CD8-positive, alpha-beta memory T cell (primary cell): ENCODE data around the gene OR52N5. TPM values are rescaled to one million over a fixed set of nuclear protein-coding genes. Genes with fewer than 3 reads are reported as not detected.

Source experiments
- CTCF ChIA-PET: fragments of 350-600 bp; sonication (Branson Sonifier 250); formaldehyde crosslinking; loops from one replicate; lab custom pipeline; 2021; ENCODE audit warnings: antibody characterized with exemption; lab: Charles Lee
- POLR2A ChIA-PET: fragments of 350-600 bp; sonication (Branson Sonifier 250); formaldehyde crosslinking; loops from one replicate; lab custom pipeline; 2021; ENCODE audit warnings: antibody characterized with exemption; lab: Charles Lee
- DNase-seq, 5 donors: peaks; one replicate each; pipeline versions ENCODE4 v3.0.0 to v3.0.0-alpha.2; 2020 to 2022; ENCODE audit warnings: mixed read lengths in 1 of 5
- H3K27ac ChIP-seq: one replicate; pipeline ENCODE4 v1.7.0; 2013; ENCODE audit warnings: low read depth, mild to moderate bottlenecking, low read length, moderate library complexity
- H3K27me3 ChIP-seq: 2 replicates; pipeline ENCODE4 v1.7.0; 2013; ENCODE audit warnings: low read length, mild to moderate bottlenecking; ENCODE audit not compliant: insufficient read depth, poor library complexity, severe bottlenecking
- H3K36me3 ChIP-seq: 2 replicates; pipeline ENCODE4 v1.7.0; 2013; ENCODE audit warnings: mild to moderate bottlenecking, low read length, moderate library complexity; ENCODE audit not compliant: insufficient read depth
- H3K4me1 ChIP-seq: 2 replicates; pipeline ENCODE4 v1.7.0; 2013; ENCODE audit warnings: mild to moderate bottlenecking, low read length, moderate library complexity; ENCODE audit not compliant: insufficient read depth
- H3K4me3 ChIP-seq: 2 replicates; pipeline ENCODE4 v1.7.0; 2013; ENCODE audit warnings: mild to moderate bottlenecking, low read length
- H3K9me3 ChIP-seq: 2 replicates; pipeline ENCODE4 v1.7.0; 2013; ENCODE audit warnings: mild to moderate bottlenecking, low read length
- H3K27ac Mint-ChIP-seq, 8 donors: one replicate each; pipeline ENCODE4 v1.8.0; 2020 to 2021; ENCODE audit warnings: mixed read lengths in 8 of 8, mild to moderate bottlenecking in 6 of 8, inconsistent platforms in 3 of 8, moderate library complexity in 3 of 8
- H3K27me3 Mint-ChIP-seq, 2 donors: one replicate each; pipeline ENCODE4 v1.8.0; 2020 to 2021; ENCODE audit warnings: mixed read lengths in 2 of 2, mild to moderate bottlenecking in 1 of 2, moderate library complexity in 1 of 2
- H3K36me3 Mint-ChIP-seq, 3 donors: one replicate each; pipeline ENCODE4 v1.8.0; 2020 to 2021; ENCODE audit warnings: mixed read lengths in 3 of 3, inconsistent platforms in 1 of 3, mild to moderate bottlenecking in 1 of 3
- H3K4me1 Mint-ChIP-seq, 3 donors: one replicate each; pipeline ENCODE4 v1.8.0; 2020 to 2021; ENCODE audit warnings: mixed read lengths in 3 of 3, inconsistent platforms in 1 of 3, mild to moderate bottlenecking in 1 of 3
- H3K4me3 Mint-ChIP-seq, 7 donors: one replicate each; pipeline ENCODE4 v1.8.0; 2020 to 2021; ENCODE audit warnings: mixed read lengths in 7 of 7, mild to moderate bottlenecking in 6 of 7, moderate library complexity in 4 of 7, inconsistent platforms in 2 of 7
- H3K9me3 Mint-ChIP-seq, 5 donors: one replicate each; pipeline ENCODE4 v1.8.0; 2020 to 2022; ENCODE audit warnings: mixed read lengths in 5 of 5, mild to moderate bottlenecking in 3 of 5, moderate library complexity in 2 of 5, inconsistent platforms in 1 of 5
- polyA plus RNA-seq: library from polyadenylated mRNA; unstranded; fragments of 300-500 nt; fragmentation: Illumina TruSeq; gene quantifications from one replicate; pipeline ENCODE4 v1.2.3, GENCODE V29; 2021
- total RNA-seq, 2 experiments: library from RNA; stranded (reverse); gene quantifications; one replicate each; pipeline ENCODE4 v1.2.3, GENCODE V29; 2021

The OR52N5 gene
- total and polyA plus RNA-seq, 3 experiments from 2014 or later: not detected

GRCh38 chr11:5807580-5807979 is 24.4 kb upstream of the OR52N5 start:
- Histone ChIP-seq H3K27me3 (peaks cover 5% of the 10 kb centered on the region), H3K27ac (no peak overlapping the region), H3K9me3 (no peaks in the 10 kb centered on the region), H3K4me3 (no peak overlapping the region), H3K36me3 (no peaks in the 10 kb centered on the region), H3K4me1 (no peaks in the 10 kb centered on the region)
- Mint-ChIP-seq H3K27ac (no peak overlapping the region), H3K4me3 (peak overlapping the region in 1 of 7 donors; percentile 83), H3K9me3 (peaks cover 0 to 12% (median 6%) of the 10 kb centered on the region in 5 donors), H3K4me1 (peaks cover 9 to 13% (median 12%) of the 10 kb centered on the region in 3 donors), H3K36me3 (peaks cover 0 to 1% (median 0%) of the 10 kb centered on the region in 3 donors), H3K27me3 (peaks cover 20 to 23% of the 10 kb centered on the region in 2 donors)
- DNase-seq: no peak
- ChIA-PET CTCF (interaction anchor here (0.7 to 1.8 kb wide), 3 partner anchors 122 to 655 kb away, joined by 3 to 10 read pairs (median 5); partner anchors contain the start of gene TRIM5), POLR2A (no interaction called here)

- POLR2A ChIA-PET: no interaction called here
- Mint-ChIP-seq H3K4me3 (no peak overlapping the region), H3K9me3 (peaks cover 0 to 12% (median 6%) of the 10 kb centered on the region in 5 donors), H3K4me1 (peaks cover 4 to 8% (median 7%) of the 10 kb centered on the region in 3 donors), H3K36me3 (peaks cover 0 to 1% (median 0%) of the 10 kb centered on the region in 3 donors), H3K27me3 (peaks cover 22 to 25% of the 10 kb centered on the region in 2 donors), H3K27ac (no peak overlapping the region)
- no peak overlapping the region for H3K4me3 ChIP-seq
- no peaks in the 10 kb centered on the region for H3K36me3 ChIP-seq
- H3K4me1 ChIP-seq: no peaks in the 10 kb centered on the region
- peaks cover 4% of the 10 kb centered on the region for H3K27me3 ChIP-seq
- no peaks in the 10 kb centered on the region for H3K9me3 ChIP-seq
- CTCF ChIA-PET: interaction anchor here (2.1 kb wide), 1 partner anchor 1167 kb away, joined by 9 read pairs; the partner anchor contains the start of gene OR51D1
- no peak overlapping the region for H3K27ac ChIP-seq
- DNase-seq: no peak
These were observed 20.8 kb upstream of the OR52N5 start for GRCh38 chr11:5803982-5804381.

- H3K27ac Mint-ChIP-seq: no peak overlapping the region
- POLR2A ChIA-PET: no interaction called here
These were observed 13.4 kb upstream of the OR52N5 start for GRCh38 chr11:5796541-5796940.

GRCh38 chr11:5791165-5791564 is 8.0 kb upstream of the OR52N5 start, which contains the start of gene OR52N1:
TSS of gene OR52N1 (minus strand) at chr11:5791265. CDS start at chr11:5788816, 2,449 bp downstream.
- Mint-ChIP-seq H3K9me3 (no peaks in the 10 kb centered on the region), H3K36me3 (no peaks in the 10 kb centered on the region), H3K4me1 (no peaks in the 10 kb centered on the region), H3K27ac (no peak within 1 kb of the TSS), H3K27me3 (peaks cover 0 to 24% of the 10 kb centered on the region in 2 donors), H3K4me3 (no peak within 1 kb of the TSS)
- POLR2A ChIA-PET: no interaction called here
- Histone ChIP-seq H3K4me3 (no peak within 1 kb of the TSS), H3K36me3 (no peaks in the 10 kb centered on the region), H3K9me3 (no peaks in the 10 kb centered on the region), H3K4me1 (no peaks in the 10 kb centered on the region), H3K27ac (no peak within 1 kb of the TSS), H3K27me3 (no peaks in the 10 kb centered on the region)
- DNase-seq: no peak
- CTCF ChIA-PET: no interaction called here

More at GRCh38 chr11:5796541-5796940, 13.4 kb upstream of the OR52N5 start:
- Mint-ChIP-seq H3K4me3 (no peak overlapping the region), H3K4me1 (no peaks in the 10 kb centered on the region), H3K27me3 (peaks cover 12 to 46% of the 10 kb centered on the region in 2 donors), H3K9me3 (no peaks in the 10 kb centered on the region), H3K36me3 (no peaks in the 10 kb centered on the region)
- H3K4me1 ChIP-seq: no peaks in the 10 kb centered on the region
- DNase-seq: no peak
- no peak overlapping the region for H3K27ac ChIP-seq
- no peaks in the 10 kb centered on the region for H3K36me3 ChIP-seq
- H3K4me3 ChIP-seq: no peak overlapping the region
- no peaks in the 10 kb centered on the region for H3K9me3 ChIP-seq
- peaks cover 5% of the 10 kb centered on the region for H3K27me3 ChIP-seq
- CTCF ChIA-PET: no interaction called here

GRCh38 chr11:5767056-5767455 is 16.1 kb downstream of the OR52N5 start:
- Histone ChIP-seq H3K9me3 (no peaks in the 10 kb centered on the region), H3K27me3 (no peaks in the 10 kb centered on the region), H3K4me3 (no peak overlapping the region), H3K27ac (no peak overlapping the region), H3K36me3 (no peaks in the 10 kb centered on the region), H3K4me1 (no peaks in the 10 kb centered on the region)
- H3K9me3 Mint-ChIP-seq: no peaks in the 10 kb centered on the region
- POLR2A ChIA-PET: no interaction called here
- no peak overlapping the region for H3K27ac Mint-ChIP-seq
- H3K4me3 Mint-ChIP-seq: no peak overlapping the region
- no peaks in the 10 kb centered on the region for H3K36me3 Mint-ChIP-seq
- peaks cover 0 to 3% of the 10 kb centered on the region in 2 donors for H3K27me3 Mint-ChIP-seq
- no peak for DNase-seq
- H3K4me1 Mint-ChIP-seq: no peaks in the 10 kb centered on the region
- CTCF ChIA-PET: no interaction called here

GRCh38 chr11:5753943-5754342 is 29.2 kb downstream of the OR52N5 start, which contains the start of gene OR52N4:
TSS of gene OR52N4 (plus strand) at chr11:5754243. CDS start at chr11:5754741, 498 bp downstream.
- no peak within 1 kb of the TSS for H3K4me3 Mint-ChIP-seq
- ChIA-PET POLR2A (no interaction called here), CTCF (no interaction called here)
- H3K27ac Mint-ChIP-seq: no peak within 1 kb of the TSS
- H3K4me1 Mint-ChIP-seq: no peaks in the 10 kb centered on the region
- H3K9me3 Mint-ChIP-seq: no peaks in the 10 kb centered on the region
- Histone ChIP-seq H3K27ac (no peak within 1 kb of the TSS), H3K4me1 (no peaks in the 10 kb centered on the region), H3K36me3 (no peaks in the 10 kb centered on the region), H3K4me3 (no peak within 1 kb of the TSS), H3K9me3 (no peaks in the 10 kb centered on the region), H3K27me3 (no peaks in the 10 kb centered on the region)
- H3K27me3 Mint-ChIP-seq: peaks cover 0 to 5% of the 10 kb centered on the region in 2 donors
- peaks cover 0 to 3% (median 0%) of the 10 kb centered on the region in 3 donors for H3K36me3 Mint-ChIP-seq
- DNase-seq: no peak

GRCh38 chr11:5749836-5750235 is 33.3 kb downstream of the OR52N5 start:
- Histone ChIP-seq H3K27ac (no peak overlapping the region), H3K4me3 (no peak overlapping the region), H3K4me1 (no peaks in the 10 kb centered on the region), H3K9me3 (no peaks in the 10 kb centered on the region), H3K36me3 (no peaks in the 10 kb centered on the region), H3K27me3 (no peaks in the 10 kb centered on the region)
- no peaks in the 10 kb centered on the region for H3K4me1 Mint-ChIP-seq
- no peaks in the 10 kb centered on the region for H3K27me3 Mint-ChIP-seq
- no peak overlapping the region for H3K4me3 Mint-ChIP-seq
- ChIA-PET POLR2A (no interaction called here), CTCF (interaction anchor here (1.5 kb wide), 1 partner anchor 10 kb away, joined by 3 read pairs; no protein-coding TSS in a partner anchor)
- no peak overlapping the region for H3K27ac Mint-ChIP-seq
- no peak for DNase-seq
- H3K36me3 Mint-ChIP-seq: no peaks in the 10 kb centered on the region
- peaks cover 0 to 6% (median 0%) of the 10 kb centered on the region in 5 donors for H3K9me3 Mint-ChIP-seq

GRCh38 chr11:5746614-5747013 is 36.5 kb downstream of the OR52N5 start:
- ChIA-PET CTCF (no interaction called here), POLR2A (no interaction called here)
- no peak for DNase-seq
- Mint-ChIP-seq H3K27ac (no peak overlapping the region), H3K27me3 (peaks cover 14 to 18% of the 10 kb centered on the region in 2 donors), H3K9me3 (peaks cover 15 to 34% (median 26%) of the 10 kb centered on the region in 5 donors), H3K36me3 (peaks cover 2 to 15% (median 2%) of the 10 kb centered on the region in 3 donors), H3K4me3 (no peak overlapping the region), H3K4me1 (no peaks in the 10 kb centered on the region)
- Histone ChIP-seq H3K27ac (no peak overlapping the region), H3K4me3 (no peak overlapping the region), H3K9me3 (no peaks in the 10 kb centered on the region), H3K27me3 (no peaks in the 10 kb centered on the region), H3K4me1 (no peaks in the 10 kb centered on the region), H3K36me3 (no peaks in the 10 kb centered on the region)
